ENCODE results near the gene RNF220.

DNA sequence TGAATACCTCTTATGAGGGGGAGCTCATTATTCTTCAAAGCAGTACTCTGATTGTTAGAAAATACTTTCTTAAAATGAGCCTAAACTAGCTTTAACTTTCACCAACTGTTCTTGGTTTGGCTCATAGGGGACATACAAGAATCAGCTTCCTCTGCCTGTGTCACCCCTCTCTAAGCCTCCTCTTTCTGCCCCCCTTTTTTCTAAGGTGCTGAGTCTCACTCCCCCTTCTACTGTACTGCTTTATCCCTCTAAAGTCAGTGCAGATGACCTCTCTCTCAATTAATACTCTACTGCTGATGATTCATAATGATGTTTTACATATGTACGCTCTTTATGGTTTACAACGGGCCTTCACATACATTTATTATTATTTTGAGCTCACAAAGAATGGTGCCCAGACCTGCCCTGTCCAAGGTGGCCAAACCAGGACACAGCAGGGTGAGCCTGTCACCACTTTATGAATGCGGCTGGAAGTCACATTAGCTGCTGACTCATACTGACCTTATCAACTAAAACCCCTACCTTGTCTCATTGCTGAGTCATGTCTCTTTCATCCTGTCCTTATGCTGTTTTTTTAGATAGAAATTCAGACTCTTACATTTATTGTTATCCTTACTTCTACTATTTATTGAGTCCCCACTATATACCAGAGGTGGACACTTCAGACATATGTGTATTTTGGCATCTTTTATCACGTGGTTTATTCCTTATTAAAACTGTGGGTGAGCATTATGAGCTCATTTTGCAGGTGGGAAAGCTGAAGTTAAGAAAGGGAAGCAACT lies 126.9 kb downstream of the RNF220 start:
- TF ChIP-seq CTCF (IDR thresholded peaks at IDR 0.05) (no peak), POLR2A (IDR thresholded peaks at IDR 0.05) (no peak)
